Posterior cingulate gyrus (tissue), 11 donors: ENCODE data around the gene GOLGA6L1.
A peak's percentile ranks its signal among the peaks of the same experiment; 100 is the strongest.
"Not testable (repeated sequence)": the region's sequence is repeated elsewhere in the genome, so short reads cannot be mapped to it uniquely, and the experiment has no call there.

ENCODE experiments used
- DNase-seq, 10 donors: peaks; one replicate each; pipeline versions ENCODE4 v3.0.0 to v3.0.0-alpha.2; 2020 to 2021; ENCODE audit warnings: mixed read lengths in 3 of 10
- intact Hi-C: fragments of 100-400 bp; cut with DNase I; formaldehyde crosslinking; loops from one replicate; pipeline ENCODE4 v1.15.1; 2023

The GOLGA6L1 gene

GRCh38 chr15:23136722-23137121 lies at the start of gene GOLGA6L1:
GOLGA6L1 (minus strand) TSS chr15:23136822; CDS start chr15:23136731, 91 bp downstream.
- DNase-seq, intact Hi-C loops: not testable (repeated sequence)

GRCh38 chr15:23181201-23181600 lies 44.6 kb upstream of the GOLGA6L1 start:
- intact Hi-C loops: not testable (repeated sequence)
- peak in 2 of 10 donors; percentile 49 to 50 for DNase-seq

GRCh38 chr15:23180547-23180927 lies 43.9 kb upstream of the GOLGA6L1 start:
- intact Hi-C loops, DNase-seq: not testable (repeated sequence)

GRCh38 chr15:23179768-23180546 lies 43.3 kb upstream of the GOLGA6L1 start:
- intact Hi-C loops: not testable (repeated sequence)
- peak in 3 of 10 donors; percentile 37 to 83 (median 79) for DNase-seq

GRCh38 chr15:23176683-23177082 lies 40.1 kb upstream of the GOLGA6L1 start:
- intact Hi-C loops: not testable (repeated sequence)
- peak in 2 of 10 donors; percentile 40 to 60 for DNase-seq

GRCh38 chr15:23175606-23176005 lies 39.0 kb upstream of the GOLGA6L1 start:
- DNase-seq: peak in 1 of 10 donors; percentile 8
- intact Hi-C loops: not testable (repeated sequence)

GRCh38 chr15:23174609-23175140 lies 38.1 kb upstream of the GOLGA6L1 start:
- intact Hi-C loops: not testable (repeated sequence)

GRCh38 chr15:23132787-23133186 lies 3.8 kb downstream of the GOLGA6L1 start:
- DNase-seq, intact Hi-C loops: not testable (repeated sequence)

More at GRCh38 chr15:23174609-23175140, 38.1 kb upstream of the GOLGA6L1 start:
- DNase-seq: peak in 2 of 10 donors; percentile 9 to 49

GRCh38 chr15:23118208-23118607 lies 18.4 kb downstream of the GOLGA6L1 start:
- intact Hi-C loops: no loop called here
- DNase-seq: no peak

GRCh38 chr15:23095796-23096195 lies 40.8 kb downstream of the GOLGA6L1 start:
- no peak for DNase-seq
- intact Hi-C loops: no loop called here

GRCh38 chr15:23083115-23083514 lies 53.5 kb downstream of the GOLGA6L1 start:
- intact Hi-C loops: no loop called here
- DNase-seq: no peak

- DNase-seq, intact Hi-C loops: not testable (repeated sequence)
Observed at GRCh38 chr15:23081996-23082737, 54.5 kb downstream of the GOLGA6L1 start.

- intact Hi-C loops: no loop called here
Observed at GRCh38 chr15:23081271-23081670, 55.4 kb downstream of the GOLGA6L1 start.

GRCh38 chr15:23079766-23080165 lies 56.9 kb downstream of the GOLGA6L1 start:
- DNase-seq: no peak
- intact Hi-C loops: no loop called here

More at GRCh38 chr15:23081271-23081670, 55.4 kb downstream of the GOLGA6L1 start:
- DNase-seq: no peak
